Right cardiac atrium (tissue), 5 donors: ENCODE results near the gene CNTNAP2. TPM values are rescaled to one million over a fixed set of nuclear protein-coding genes. Genes with fewer than 3 reads are reported as not detected.
A peak's percentile ranks its signal among the peaks of the same experiment; 100 is the strongest.

Experiments used
- ATAC-seq, 2 donors: fragments of 200-7000 bp; cut with Tn5 transposase; one replicate each; pipeline versions ENCODE4 v1.8.0 to v1.9.1; 2020; ENCODE audit warnings: moderate library complexity in 2 of 2, mild to moderate bottlenecking in 1 of 2
- DNase-seq, 3 donors: peaks; one replicate each; pipeline ENCODE4 v3.0.0-alpha.2; 2020
- H3K27ac ChIP-seq: one replicate; pipeline ENCODE4 v1.5.1; 2013; ENCODE audit warnings: mild to moderate bottlenecking, low read length, control low read depth, moderate library complexity
- H3K27me3 ChIP-seq: one replicate; pipeline ENCODE4 v1.6.1; 2013; ENCODE audit not compliant: control insufficient read depth, insufficient read depth
- H3K4me1 ChIP-seq: one replicate; pipeline ENCODE4 v1.6.1; 2013; ENCODE audit warnings: low read length; ENCODE audit not compliant: control insufficient read depth, insufficient read depth
- H3K4me3 ChIP-seq: one replicate; pipeline ENCODE4 v1.5.1; 2013; ENCODE audit warnings: low read length, control low read depth
- H3K9me3 ChIP-seq: one replicate; pipeline ENCODE4 v1.6.1; 2013; ENCODE audit warnings: low read length; ENCODE audit not compliant: control insufficient read depth
- WGBS: extraction: QIAGEN DNeasy Blood & Tissue Kit; methylation state at CpG from one replicate; pipeline ENCODE4 v1.1.7; 2013; 5-methylcytosine and 5-hydroxymethylcytosine counted together
- intact Hi-C, 4 donors: fragments of 100-400 bp; cut with DNase I; formaldehyde crosslinking; loops; one replicate each; pipeline versions ENCODE4 v1.11.0 to v1.14.0; 2022 to 2023
- polyA plus RNA-seq: library from polyadenylated mRNA; stranded (reverse); fragments of 200-250 nt; gene quantifications from one replicate; pipeline ENCODE4 v1.2.3, GENCODE V29; 2013
- total RNA-seq, 4 donors: library from RNA; stranded (reverse); fragmentation: NEBNext Ultra II Directional; extraction: Animal tissue kit (Norgen Biotek cat#: 25700); gene quantifications; one replicate each; pipeline ENCODE4 v1.2.1, GENCODE V29; 2021
- donor health status: healthy with polysubstance abuse.
- donor health status: DM: no; HTN: yes; CAD: no.
- donor health status: DM: no; HTN: no; CAD: no.
- donor health status: DM: no; HTN: yes; CAD: no; lungs with severe emphysema.
- donor health status: DM: yes; HTN: yes; CAD: no.

CNTNAP2 gene
- total and polyA plus RNA-seq, 5 donors: 0.23 to 1.7 (median 0.91) TPM; not detected in 1

- Histone ChIP-seq H3K4me3 (no peak overlapping the region), H3K9me3 (no peaks in the 10 kb centered on the region), H3K27ac (no peak overlapping the region), H3K27me3 (no peaks in the 10 kb centered on the region), H3K4me1 (no peaks in the 10 kb centered on the region)
- intact Hi-C loops: no loop called here
- ATAC-seq (peak; percentile 46 to 72), DNase-seq (no peak)
- WGBS: 48% methylated on average over 1 of the region's 1 CpG
Observed at GRCh38 chr7:148238761-148239325, 2122.2 kb downstream of the CNTNAP2 start.

- no peak overlapping the region for H3K27ac ChIP-seq
- H3K27me3 ChIP-seq: no peaks in the 10 kb centered on the region
- ATAC-seq (no peak), DNase-seq (no peak)
- WGBS: 76% methylated on average over 3 of the region's 3 CpGs
- no peaks in the 10 kb centered on the region for H3K4me1 ChIP-seq
- intact Hi-C loops: loop anchor here in 2 of 4 donors (10.0 kb wide), 1 partner anchor 127 kb away; no protein-coding TSS in a partner anchor
- no peak overlapping the region for H3K4me3 ChIP-seq
- no peaks in the 10 kb centered on the region for H3K9me3 ChIP-seq
Observed at GRCh38 chr7:148241700-148242293, 2125.2 kb downstream of the CNTNAP2 start.

- Histone ChIP-seq H3K4me3 (no peak overlapping the region), H3K27me3 (no peaks in the 10 kb centered on the region), H3K27ac (no peak overlapping the region), H3K9me3 (no peaks in the 10 kb centered on the region), H3K4me1 (no peaks in the 10 kb centered on the region)
- 5% methylated on average over 17 of the region's 17 CpGs for WGBS
- DNase-seq: no peak
- intact Hi-C loops: loop anchor here in 2 of 4 donors (10.0 kb wide), 1 partner anchor 128 kb away; no protein-coding TSS in a partner anchor
- ATAC-seq: peak; percentile 88 to 89
Observed at GRCh38 chr7:148242294-148242821, 2125.8 kb downstream of the CNTNAP2 start.

DNA sequence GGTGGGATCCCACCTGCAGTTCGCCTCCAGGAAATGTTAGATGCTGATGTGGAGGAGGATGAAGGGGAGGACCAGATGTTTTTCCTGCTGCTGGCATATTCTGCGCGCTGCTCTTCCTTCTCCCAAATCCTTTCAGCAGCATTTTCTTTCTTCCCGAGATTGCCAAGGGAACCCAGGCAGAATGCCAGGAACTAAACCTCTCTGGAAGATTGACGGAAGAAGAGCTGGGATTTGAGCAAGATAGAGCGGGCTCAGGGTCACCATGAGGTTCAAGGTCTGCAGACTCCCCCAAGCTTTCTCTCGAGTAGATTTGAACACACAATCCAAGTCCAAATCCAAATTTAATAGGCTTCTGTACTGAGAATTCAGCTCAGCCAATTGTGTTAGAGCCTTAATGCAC, 2128.8 kb downstream of the CNTNAP2 start:
- H3K4me3 ChIP-seq: no peak overlapping the region
- H3K27me3 ChIP-seq: no peaks in the 10 kb centered on the region
- ATAC-seq: no peak
- no peaks in the 10 kb centered on the region for H3K9me3 ChIP-seq
- DNase-seq: no peak
- WGBS: 40% methylated on average over 7 of the region's 7 CpGs
- no peaks in the 10 kb centered on the region for H3K4me1 ChIP-seq
- no peak overlapping the region for H3K27ac ChIP-seq
- intact Hi-C loops: loop anchor here in 2 of 4 donors (10.0 kb wide), 1 partner anchor 131 kb away; no protein-coding TSS in a partner anchor

DNA sequence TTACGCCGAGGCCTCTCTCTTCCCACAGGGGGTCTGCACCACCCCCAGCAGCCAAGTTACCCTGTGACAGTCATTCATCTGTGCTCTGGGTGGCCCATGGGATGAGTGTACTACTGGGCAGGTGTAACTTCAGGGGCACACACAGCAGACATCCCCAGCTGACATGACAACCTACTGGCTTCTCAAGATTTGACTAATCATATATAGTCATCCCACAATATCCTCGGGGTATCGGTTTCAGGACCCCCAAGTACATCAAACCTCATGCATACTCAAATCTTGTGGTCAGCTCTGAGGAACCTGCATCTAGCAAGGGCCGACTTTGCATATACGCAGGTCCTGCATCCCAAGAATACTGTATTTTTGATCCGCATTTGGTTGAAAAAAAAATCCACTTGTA, 2137.0 kb downstream of the CNTNAP2 start:
- H3K27ac ChIP-seq: no peak overlapping the region
- H3K27me3 ChIP-seq: no peaks in the 10 kb centered on the region
- H3K4me3 ChIP-seq: no peak overlapping the region
- 91% methylated on average over 7 of the region's 7 CpGs for WGBS
- peaks cover 2% of the 10 kb centered on the region for H3K9me3 ChIP-seq
- no peak for ATAC-seq
- intact Hi-C loops: no loop called here
- no peak for DNase-seq
- no peaks in the 10 kb centered on the region for H3K4me1 ChIP-seq

DNA sequence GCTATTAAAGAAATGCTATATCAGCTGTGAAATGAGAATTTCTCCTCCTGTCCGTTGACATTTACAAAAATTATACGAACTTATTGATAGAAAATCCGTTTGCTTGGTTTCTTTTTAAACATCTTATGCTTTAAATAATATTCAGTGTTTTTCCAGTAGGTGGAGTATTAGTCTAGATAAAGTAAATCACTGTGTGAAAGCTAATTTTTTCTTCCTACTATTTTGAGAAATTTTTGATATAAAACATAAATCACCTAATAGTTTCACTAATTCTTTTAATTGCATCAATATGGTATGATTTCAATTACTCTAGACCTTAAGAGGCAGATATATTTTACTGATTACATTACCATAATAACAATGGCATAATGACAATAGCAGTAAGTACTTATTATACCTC, 2138.7 kb downstream of the CNTNAP2 start:
- no peak for DNase-seq
- no peak for ATAC-seq
- Histone ChIP-seq H3K9me3 (peaks cover 2% of the 10 kb centered on the region), H3K27ac (no peak overlapping the region), H3K4me3 (no peak overlapping the region), H3K4me1 (no peaks in the 10 kb centered on the region), H3K27me3 (no peaks in the 10 kb centered on the region)
- 49% methylated on average over 3 of the region's 3 CpGs for WGBS
- intact Hi-C loops: no loop called here

- ATAC-seq: no peak
- no peak for DNase-seq
- Histone ChIP-seq H3K27me3 (no peaks in the 10 kb centered on the region), H3K4me3 (no peak overlapping the region), H3K27ac (no peak overlapping the region), H3K9me3 (no peaks in the 10 kb centered on the region), H3K4me1 (no peaks in the 10 kb centered on the region)
- 87% methylated on average over 6 of the region's 6 CpGs for WGBS
- intact Hi-C loops: no loop called here
Observed at GRCh38 chr7:148256433-148256832, 2139.8 kb downstream of the CNTNAP2 start.

DNA sequence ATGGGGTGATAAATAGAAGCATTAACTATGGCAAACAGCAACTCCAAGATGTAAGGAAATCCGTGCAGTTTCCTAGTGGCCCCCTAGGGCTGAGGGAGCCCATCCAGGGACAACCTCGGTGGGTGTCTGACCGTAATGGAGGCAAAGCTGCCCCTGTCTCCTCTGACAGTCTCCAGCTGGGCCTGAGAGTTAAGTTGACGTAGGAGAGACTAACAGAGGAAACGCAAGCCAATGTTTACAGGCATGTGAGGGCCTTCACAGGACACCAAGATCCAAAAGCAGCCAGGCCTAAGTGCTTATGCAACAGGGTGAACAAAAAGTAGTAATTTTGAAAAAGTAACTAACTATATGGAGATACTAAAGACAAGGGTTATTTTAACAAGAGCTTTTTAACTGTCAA, 2144.0 kb downstream of the CNTNAP2 start:
- Histone ChIP-seq H3K4me3 (no peak overlapping the region), H3K27me3 (no peaks in the 10 kb centered on the region), H3K9me3 (no peaks in the 10 kb centered on the region), H3K27ac (no peak overlapping the region), H3K4me1 (no peaks in the 10 kb centered on the region)
- DNase-seq: peak in 2 of 3 donors; percentile 35 to 69
- intact Hi-C loops: loop anchor here in 2 of 4 donors (5.0 to 10.0 kb wide), 2 partner anchors 704 to 1013 kb away; no protein-coding TSS in a partner anchor
- ATAC-seq: peak; percentile 69 to 91
- WGBS: 54% methylated on average over 5 of the region's 5 CpGs

DNA sequence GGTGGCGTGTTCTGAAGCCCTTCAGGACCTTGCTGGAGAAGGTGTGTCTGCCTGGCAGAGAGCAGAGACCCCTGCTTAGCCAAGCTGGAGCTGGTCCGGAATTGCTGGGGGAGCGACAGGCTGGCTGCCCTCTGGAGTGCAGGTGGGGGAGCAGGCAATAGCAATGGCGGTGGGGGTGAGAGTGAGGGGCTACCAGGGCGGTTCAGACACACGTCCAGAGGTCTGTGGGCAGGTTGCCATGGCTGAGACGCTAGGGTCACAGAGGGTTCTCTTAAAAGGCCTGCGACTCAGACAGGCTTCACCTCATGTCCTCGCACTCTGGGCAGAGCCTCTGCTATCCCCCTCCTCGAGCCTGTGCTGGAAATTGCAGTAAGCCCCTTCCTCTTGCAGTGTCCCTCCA, 2144.9 kb downstream of the CNTNAP2 start:
- DNase-seq: peak in 2 of 3 donors; percentile 46 to 55
- Histone ChIP-seq H3K27ac (no peak overlapping the region), H3K27me3 (no peaks in the 10 kb centered on the region), H3K4me1 (no peaks in the 10 kb centered on the region), H3K4me3 (no peak overlapping the region), H3K9me3 (no peaks in the 10 kb centered on the region)
- no peak for ATAC-seq
- 92% methylated on average over 10 of the region's 10 CpGs for WGBS
- intact Hi-C loops: loop anchor here in 2 of 4 donors (5.0 to 10.0 kb wide), 2 partner anchors 703 to 1014 kb away; no protein-coding TSS in a partner anchor

DNA sequence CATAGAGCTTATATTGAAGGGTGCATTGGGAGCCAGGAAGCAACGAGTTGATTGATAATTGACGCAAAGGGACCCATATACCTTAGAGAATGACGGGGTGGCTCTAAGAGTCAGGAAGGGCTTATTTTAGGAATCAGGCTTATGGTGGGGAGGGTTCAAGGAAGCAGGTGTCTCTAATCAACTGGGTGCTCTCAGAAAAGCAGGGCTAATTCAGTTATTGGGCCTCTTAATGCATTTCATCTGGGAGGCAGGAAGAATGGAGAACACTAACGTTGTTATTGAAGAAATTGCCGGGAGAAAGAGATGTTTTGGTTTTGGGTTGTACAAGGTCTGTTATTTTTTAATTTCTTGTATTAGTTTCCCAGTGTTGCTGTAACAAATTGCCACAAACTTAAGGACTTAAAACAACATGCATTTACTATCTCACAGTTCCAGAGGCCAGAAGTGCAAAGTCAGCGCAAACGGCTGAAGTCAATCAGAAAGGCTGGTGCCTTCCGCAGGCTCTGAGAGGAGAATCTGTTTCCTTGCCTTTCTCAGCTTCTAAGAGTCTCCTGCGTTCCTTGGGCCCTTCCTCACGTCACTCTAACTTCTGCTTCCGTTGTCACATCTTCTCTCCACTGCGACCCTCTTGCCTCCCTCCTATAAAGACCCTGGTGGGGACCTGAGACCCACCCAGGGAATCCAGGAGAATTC, 2145.5 kb downstream of the CNTNAP2 start:
- ATAC-seq: no peak

More for the DNA sequence above, 2145.5 kb downstream of the CNTNAP2 start:
- intact Hi-C loops: loop anchor here in 2 of 4 donors (5.0 to 10.0 kb wide), 2 partner anchors 703 to 1015 kb away; no protein-coding TSS in a partner anchor
- H3K4me1 ChIP-seq: no peaks in the 10 kb centered on the region
- no peak overlapping the region for H3K27ac ChIP-seq
- 45% methylated on average over 12 of the region's 12 CpGs for WGBS
- no peak for DNase-seq
- H3K9me3 ChIP-seq: no peaks in the 10 kb centered on the region
- no peak overlapping the region for H3K4me3 ChIP-seq
- no peaks in the 10 kb centered on the region for H3K27me3 ChIP-seq
